Astrocyte of the cerebellum (primary cell): ENCODE measurements around the gene NTNG2.

Experiments
- DNase-seq: peaks from one replicate; pipeline ENCODE4 v3.0.0-alpha.2; 2011; ENCODE audit warnings: low read depth
- H3K4me3 ChIP-seq: 2 replicates; pipeline ENCODE4 v1.5.1; 2011; ENCODE audit warnings: mild to moderate bottlenecking, low read depth, low read length, moderate library complexity
- in situ Hi-C: cut with HindIII; loops from 2 replicates; pipeline ENCODE4 v1.10.0; 2017; ENCODE audit warnings: low sequenced_read_pairs
- TF ChIP-seq, protein P1 (sequence below): IDR thresholded peaks from 2 replicates; pipeline ENCODE4 v1.5.1; 2012; ENCODE audit warnings: low read length, low read depth, moderate library complexity, mild to moderate bottlenecking; ENCODE audit errors: missing control alignments

Gene NTNG2, protein sequence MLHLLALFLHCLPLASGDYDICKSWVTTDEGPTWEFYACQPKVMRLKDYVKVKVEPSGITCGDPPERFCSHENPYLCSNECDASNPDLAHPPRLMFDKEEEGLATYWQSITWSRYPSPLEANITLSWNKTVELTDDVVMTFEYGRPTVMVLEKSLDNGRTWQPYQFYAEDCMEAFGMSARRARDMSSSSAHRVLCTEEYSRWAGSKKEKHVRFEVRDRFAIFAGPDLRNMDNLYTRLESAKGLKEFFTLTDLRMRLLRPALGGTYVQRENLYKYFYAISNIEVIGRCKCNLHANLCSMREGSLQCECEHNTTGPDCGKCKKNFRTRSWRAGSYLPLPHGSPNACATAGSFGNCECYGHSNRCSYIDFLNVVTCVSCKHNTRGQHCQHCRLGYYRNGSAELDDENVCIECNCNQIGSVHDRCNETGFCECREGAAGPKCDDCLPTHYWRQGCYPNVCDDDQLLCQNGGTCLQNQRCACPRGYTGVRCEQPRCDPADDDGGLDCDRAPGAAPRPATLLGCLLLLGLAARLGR

DNA sequence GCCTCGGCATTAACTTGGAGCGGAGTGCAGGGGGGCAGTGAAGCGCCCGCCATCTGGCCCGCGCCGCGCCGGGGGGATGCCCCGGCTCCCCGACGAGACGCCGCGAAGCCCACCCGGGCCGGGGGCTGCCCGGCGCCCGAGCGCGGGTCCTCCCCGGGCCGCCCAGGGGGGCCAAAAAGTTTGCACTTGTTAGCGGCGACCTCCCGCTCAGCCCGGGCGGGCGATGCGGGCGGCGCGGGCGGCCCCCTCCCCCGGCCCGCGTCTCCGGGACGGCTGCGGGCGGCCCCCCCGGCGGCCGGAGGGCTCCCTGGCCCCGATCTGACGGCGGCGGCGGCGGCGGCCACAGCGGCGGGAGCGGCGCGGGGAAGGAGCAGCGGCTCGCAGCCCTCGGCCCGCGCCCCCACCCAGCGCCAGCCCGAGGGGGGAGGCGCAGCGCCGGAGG lies at the start of gene NTNG2:
NTNG2 (plus strand) TSS at position 316 of the 442 bp plus-strand sequence. CDS start 4,774 bp downstream, outside the sequence.
- H3K4me3 ChIP-seq, result peak within 1 kb of the TSS; percentile 54
- in situ Hi-C loops, result no loop called here
- no peak for DNase-seq
- TF ChIP-seq, protein P1, sequence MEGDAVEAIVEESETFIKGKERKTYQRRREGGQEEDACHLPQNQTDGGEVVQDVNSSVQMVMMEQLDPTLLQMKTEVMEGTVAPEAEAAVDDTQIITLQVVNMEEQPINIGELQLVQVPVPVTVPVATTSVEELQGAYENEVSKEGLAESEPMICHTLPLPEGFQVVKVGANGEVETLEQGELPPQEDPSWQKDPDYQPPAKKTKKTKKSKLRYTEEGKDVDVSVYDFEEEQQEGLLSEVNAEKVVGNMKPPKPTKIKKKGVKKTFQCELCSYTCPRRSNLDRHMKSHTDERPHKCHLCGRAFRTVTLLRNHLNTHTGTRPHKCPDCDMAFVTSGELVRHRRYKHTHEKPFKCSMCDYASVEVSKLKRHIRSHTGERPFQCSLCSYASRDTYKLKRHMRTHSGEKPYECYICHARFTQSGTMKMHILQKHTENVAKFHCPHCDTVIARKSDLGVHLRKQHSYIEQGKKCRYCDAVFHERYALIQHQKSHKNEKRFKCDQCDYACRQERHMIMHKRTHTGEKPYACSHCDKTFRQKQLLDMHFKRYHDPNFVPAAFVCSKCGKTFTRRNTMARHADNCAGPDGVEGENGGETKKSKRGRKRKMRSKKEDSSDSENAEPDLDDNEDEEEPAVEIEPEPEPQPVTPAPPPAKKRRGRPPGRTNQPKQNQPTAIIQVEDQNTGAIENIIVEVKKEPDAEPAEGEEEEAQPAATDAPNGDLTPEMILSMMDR, result no peak

DNA sequence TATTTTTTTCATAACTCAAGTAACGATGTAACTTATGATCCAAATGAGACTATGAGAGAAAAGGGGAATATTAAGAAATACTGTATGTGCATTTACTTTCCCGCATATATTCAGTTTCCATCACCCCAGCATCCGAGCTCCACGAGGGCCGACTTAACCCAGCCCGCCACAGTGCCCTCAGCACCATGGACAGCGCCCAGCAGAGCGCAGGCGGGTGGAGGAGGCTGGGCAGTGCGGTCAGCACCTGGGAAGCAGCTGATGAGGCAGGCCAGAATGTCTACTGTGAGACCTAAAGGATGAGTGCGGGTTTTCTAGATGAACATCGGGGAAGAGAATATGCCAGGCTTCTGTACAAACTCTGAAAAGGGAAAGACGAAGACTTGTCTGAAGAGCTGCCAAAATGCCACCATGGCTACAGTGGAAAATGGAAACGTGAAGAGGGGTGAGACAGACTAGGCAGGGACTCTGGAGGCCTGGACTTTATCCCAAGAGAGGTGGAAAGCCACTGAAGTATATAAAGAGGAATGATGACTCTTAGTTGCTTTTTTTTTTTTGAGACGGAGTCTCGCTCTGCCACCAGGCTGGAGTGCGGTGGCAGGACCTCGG lies 47.7 kb upstream of the NTNG2 start:
- in situ Hi-C loops, result loop anchor here (25.0 kb wide), 1 partner anchor 302 kb away; no protein-coding TSS in a partner anchor
- H3K4me3 ChIP-seq, result no peak overlapping the region
- DNase-seq, result peak; percentile 46
- TF ChIP-seq, protein P1, result no peak

DNA sequence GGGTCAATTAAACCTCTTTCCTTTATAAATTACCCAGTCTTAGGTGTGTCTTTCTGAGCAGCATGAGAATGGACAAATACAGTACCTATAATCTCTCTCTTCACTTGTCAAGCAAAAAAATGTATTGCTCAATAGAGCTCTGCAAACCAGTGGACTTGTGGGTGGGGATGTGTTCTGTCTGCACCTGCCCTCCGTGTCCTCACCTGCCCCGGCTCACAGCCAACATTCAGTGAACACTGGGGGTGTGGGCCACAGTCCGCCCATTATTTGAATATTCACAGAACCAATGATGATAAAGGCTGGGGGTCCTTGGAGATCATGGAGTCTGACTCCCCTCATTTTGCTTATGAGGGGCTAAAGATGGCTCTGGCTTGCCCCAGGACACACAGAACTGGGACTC lies 45.3 kb upstream of the NTNG2 start:
- DNase-seq, result no peak
- TF ChIP-seq, protein P1, result no peak
- H3K4me3 ChIP-seq, result no peak overlapping the region
- in situ Hi-C loops, result loop anchor here (25.0 kb wide), 1 partner anchor 304 kb away; no protein-coding TSS in a partner anchor

DNA sequence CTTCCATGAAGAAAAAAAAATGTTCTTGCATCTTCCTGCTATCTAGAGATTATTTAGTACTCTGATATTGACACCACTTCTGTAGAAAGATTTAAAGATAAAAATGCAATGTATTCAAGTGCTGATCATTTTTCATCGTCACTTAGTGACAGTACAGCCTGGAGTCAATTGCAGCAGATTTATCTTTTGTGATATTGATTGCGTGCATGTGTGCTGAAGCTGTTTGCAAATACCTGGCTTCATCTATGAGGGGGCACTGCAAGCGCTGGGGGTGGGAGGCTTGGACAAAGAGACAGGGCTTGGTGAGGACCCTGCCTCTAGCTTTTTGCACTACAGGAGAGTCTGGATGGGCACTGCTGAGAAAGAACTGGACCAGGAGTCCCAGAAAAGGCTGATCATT lies 44.2 kb upstream of the NTNG2 start:
- TF ChIP-seq, protein P1, result no peak
- no peak overlapping the region for H3K4me3 ChIP-seq
- in situ Hi-C loops, result loop anchor here (25.0 kb wide), 1 partner anchor 305 kb away; no protein-coding TSS in a partner anchor
- DNase-seq, result no peak

DNA sequence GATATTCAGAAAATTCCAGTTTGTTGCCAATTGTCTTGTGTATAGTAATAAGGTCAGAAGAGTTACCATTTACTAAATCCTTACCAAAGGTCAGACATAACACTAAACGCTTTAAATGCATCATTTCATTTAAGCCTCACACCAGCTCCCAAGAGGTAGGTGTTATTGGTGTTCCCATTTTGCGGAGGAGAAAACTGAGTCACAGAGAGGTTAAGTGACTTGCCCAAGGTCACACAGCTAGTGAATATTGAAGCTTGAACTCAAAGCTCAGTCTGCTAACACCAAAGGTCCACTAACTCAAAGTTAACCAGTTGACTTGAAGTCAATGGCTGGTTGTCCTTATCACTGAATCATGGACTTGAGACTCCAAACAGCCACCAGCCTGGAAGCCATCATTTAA lies 40.8 kb upstream of the NTNG2 start:
- in situ Hi-C loops, result loop anchor here (25.0 kb wide), 1 partner anchor 309 kb away; no protein-coding TSS in a partner anchor
- no peak overlapping the region for H3K4me3 ChIP-seq
- TF ChIP-seq, protein P1, result no peak
- DNase-seq, result no peak

DNA sequence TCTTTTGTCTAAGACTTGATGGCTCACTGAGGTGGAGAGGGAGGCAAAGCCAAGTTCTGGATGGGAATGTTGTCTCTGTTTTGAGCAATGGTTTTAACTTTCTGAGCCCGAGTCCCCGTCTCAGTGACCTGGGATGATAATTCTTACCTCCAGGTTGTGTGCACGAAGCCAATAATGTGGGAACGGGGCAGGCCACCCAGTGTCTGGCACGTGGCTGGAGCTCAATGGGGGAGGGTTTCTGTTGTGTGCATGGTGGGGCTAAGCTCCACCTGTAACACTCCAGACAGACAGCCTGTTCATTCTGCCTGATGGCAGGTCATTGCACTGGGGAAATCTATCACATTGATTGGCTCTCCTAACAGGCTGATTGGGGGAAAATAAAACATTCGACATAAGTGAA lies 37.1 kb upstream of the NTNG2 start:
- no peak overlapping the region for H3K4me3 ChIP-seq
- TF ChIP-seq, protein P1, result no peak
- in situ Hi-C loops, result loop anchor here (25.0 kb wide), 1 partner anchor 312 kb away; no protein-coding TSS in a partner anchor
- no peak for DNase-seq
